BLaER1 treated with 17β-estradiol and CSF1 and Interleukin-3, amounts not matched to agents 10 nM and 100 nM (cell line): ENCODE data around the gene PAQR9.
A peak's percentile ranks its signal among the peaks of the same experiment; 100 is the strongest.

Experiments used
- H3K27ac ChIP-seq, 11 experiments: shearing (Covaris generic); formaldehyde crosslinking; 2 replicates each; pipeline ENCODE4 v1.8.1; 2022
- H3K27me3 ChIP-seq, 11 experiments: shearing (Covaris generic); formaldehyde crosslinking; 2 replicates each; pipeline ENCODE4 v1.8.1; 2022
- H3K36me3 ChIP-seq, 11 experiments: shearing (Covaris generic); formaldehyde crosslinking; 2 replicates each; pipeline ENCODE4 v1.8.1; 2022
- H3K4me1 ChIP-seq, 10 experiments: shearing (Covaris generic); formaldehyde crosslinking; 2 replicates each; pipeline ENCODE4 v1.8.1; 2022
- H3K4me2 ChIP-seq, 11 experiments: shearing (Covaris generic); formaldehyde crosslinking; 2 replicates each; pipeline ENCODE4 v1.8.1; 2022
- H3K4me3 ChIP-seq, 10 experiments: shearing (Covaris generic); formaldehyde crosslinking; 2 replicates each; pipeline ENCODE4 v1.8.1; 2022
- H3K9ac ChIP-seq, 11 experiments: shearing (Covaris generic); formaldehyde crosslinking; 2 replicates each; pipeline ENCODE4 v1.8.1; 2022
- H3K9me3 ChIP-seq, 11 experiments: shearing (Covaris generic); formaldehyde crosslinking; replicated peaks in 1 of 11; 2 replicates each; pipeline ENCODE4 v1.8.1; 2022
- H4K20me1 ChIP-seq, 11 experiments: shearing (Covaris generic); formaldehyde crosslinking; 2 replicates each; pipeline ENCODE4 v1.8.1; 2022
- Cebpa-rat ChIP-seq, 11 experiments: shearing (Covaris generic); IDR thresholded peaks; 2 replicates each; pipeline ENCODE4 v1.8.1; 2022

PAQR9 gene

GRCh38 chr3:142987707-142988106, 24.2 kb upstream of the PAQR9 start:
- peak overlapping the region in 1 of 11 experiments; percentile 27; a peak in 2 of 22 replicates for H3K9ac ChIP-seq
- no peaks in the 10 kb centered on the region for H4K20me1 ChIP-seq
- no peak for TF ChIP-seq Cebpa-rat (IDR thresholded peaks at IDR 0.05)
- peak overlapping the region in 2 of 11 experiments; percentile 29 to 39; a peak in 4 of 22 replicates for H3K4me2 ChIP-seq
- no peaks in the 10 kb centered on the region for H3K27me3 ChIP-seq
- H3K4me1 ChIP-seq: peaks cover 2 to 30% (median 8%) of the 10 kb centered on the region in 10 experiments; a peak in 18 of 20 replicates
- H3K36me3 ChIP-seq: no peaks in the 10 kb centered on the region
- H3K4me3 ChIP-seq: no peak overlapping the region
- H3K27ac ChIP-seq: peak overlapping the region in 2 of 11 experiments; percentile 13 to 37; a peak in 4 of 22 replicates
- peaks cover 0 to 9% (median 0%) of the 10 kb centered on the region in 11 experiments; a peak in 2 of 22 replicates for H3K9me3 ChIP-seq

GRCh38 chr3:142987080-142987700, 23.7 kb upstream of the PAQR9 start:
- Histone ChIP-seq H3K9me3 (peaks cover 0 to 9% (median 0%) of the 10 kb centered on the region in 11 experiments; a peak in 2 of 22 replicates), H3K4me3 (no peak overlapping the region), H3K36me3 (no peaks in the 10 kb centered on the region), H3K27me3 (no peaks in the 10 kb centered on the region), H3K9ac (no peak overlapping the region), H3K4me1 (peaks cover 7 to 30% (median 12%) of the 10 kb centered on the region in 10 experiments; a peak in 19 of 20 replicates), H4K20me1 (no peaks in the 10 kb centered on the region), H3K27ac (peak overlapping the region in 2 of 11 experiments; percentile 13 to 37; a peak in 2 of 22 replicates), H3K4me2 (peak overlapping the region in 2 of 11 experiments; percentile 29 to 39; a peak in 4 of 22 replicates)
- TF ChIP-seq Cebpa-rat (IDR thresholded peaks at IDR 0.05): no peak

- H3K4me3 ChIP-seq: no peak overlapping the region
- H3K9ac ChIP-seq: no peak overlapping the region
- H3K9me3 ChIP-seq: no peaks in the 10 kb centered on the region
- H3K27ac ChIP-seq: no peak overlapping the region
- no peaks in the 10 kb centered on the region for H4K20me1 ChIP-seq
- no peak for TF ChIP-seq Cebpa-rat (IDR thresholded peaks at IDR 0.05)
- H3K27me3 ChIP-seq: no peaks in the 10 kb centered on the region
- H3K4me2 ChIP-seq: no peak overlapping the region
- no peaks in the 10 kb centered on the region for H3K36me3 ChIP-seq
- peaks cover 21 to 37% (median 27%) of the 10 kb centered on the region in 10 experiments for H3K4me1 ChIP-seq
Measured at GRCh38 chr3:142984255-142984654, 20.8 kb upstream of the PAQR9 start.

- TF ChIP-seq Cebpa-rat (IDR thresholded peaks at IDR 0.05): no peak
- Histone ChIP-seq H3K4me3 (no peak overlapping the region), H3K4me2 (peak overlapping the region in 2 of 11 experiments; percentile 70 to 73; a peak in 2 of 22 replicates), H3K27me3 (no peaks in the 10 kb centered on the region), H3K36me3 (no peaks in the 10 kb centered on the region), H4K20me1 (no peaks in the 10 kb centered on the region), H3K9me3 (no peaks in the 10 kb centered on the region), H3K27ac (no peak overlapping the region), H3K4me1 (peaks cover 21 to 37% (median 27%) of the 10 kb centered on the region in 10 experiments), H3K9ac (no peak overlapping the region)
Measured at GRCh38 chr3:142983318-142983717, 19.8 kb upstream of the PAQR9 start.

- H3K27ac ChIP-seq: no peak overlapping the region
- H3K27me3 ChIP-seq: no peaks in the 10 kb centered on the region
- H4K20me1 ChIP-seq: no peaks in the 10 kb centered on the region
- H3K9ac ChIP-seq: no peak overlapping the region
- peaks cover 20 to 34% (median 25%) of the 10 kb centered on the region in 10 experiments for H3K4me1 ChIP-seq
- peak overlapping the region in 9 of 11 experiments; percentile 24 to 73 (median 52); a peak in 15 of 22 replicates for H3K4me2 ChIP-seq
- H3K36me3 ChIP-seq: no peaks in the 10 kb centered on the region
- no peak for TF ChIP-seq Cebpa-rat (IDR thresholded peaks at IDR 0.05)
- no peaks in the 10 kb centered on the region for H3K9me3 ChIP-seq
- no peak overlapping the region for H3K4me3 ChIP-seq
Measured at GRCh38 chr3:142982038-142982773, 18.7 kb upstream of the PAQR9 start.

- Histone ChIP-seq H3K36me3 (no peaks in the 10 kb centered on the region), H3K4me2 (peak overlapping the region; percentile 19 to 70 (median 52); a peak in 21 of 22 replicates), H3K27me3 (no peaks in the 10 kb centered on the region), H3K9ac (no peak overlapping the region), H3K27ac (no peak overlapping the region), H3K4me1 (peaks cover 22 to 34% (median 28%) of the 10 kb centered on the region in 10 experiments), H4K20me1 (no peaks in the 10 kb centered on the region), H3K9me3 (no peaks in the 10 kb centered on the region), H3K4me3 (no peak overlapping the region)
- no peak for TF ChIP-seq Cebpa-rat (IDR thresholded peaks at IDR 0.05)
Measured at GRCh38 chr3:142981108-142981507, 17.6 kb upstream of the PAQR9 start.

GRCh38 chr3:142977399-142977728, 13.9 kb upstream of the PAQR9 start:
- no peaks in the 10 kb centered on the region for H3K27me3 ChIP-seq
- no peak for TF ChIP-seq Cebpa-rat (IDR thresholded peaks at IDR 0.05)
- H3K9me3 ChIP-seq: no peaks in the 10 kb centered on the region
- no peak overlapping the region for H3K9ac ChIP-seq
- H3K4me3 ChIP-seq: no peak overlapping the region
- peaks cover 18 to 30% (median 21%) of the 10 kb centered on the region in 10 experiments for H3K4me1 ChIP-seq
- no peaks in the 10 kb centered on the region for H3K36me3 ChIP-seq
- peak overlapping the region in 1 of 11 experiments; percentile 46; a peak in 1 of 22 replicates for H3K4me2 ChIP-seq
- H3K27ac ChIP-seq: no peak overlapping the region
- H4K20me1 ChIP-seq: no peaks in the 10 kb centered on the region

- H3K9ac ChIP-seq: no peak overlapping the region
- no peaks in the 10 kb centered on the region for H3K9me3 ChIP-seq
- no peak overlapping the region for H3K4me3 ChIP-seq
- H3K27ac ChIP-seq: no peak overlapping the region
- H3K4me1 ChIP-seq: peaks cover 12 to 27% (median 16%) of the 10 kb centered on the region in 10 experiments; a peak in 19 of 20 replicates
- H4K20me1 ChIP-seq: no peaks in the 10 kb centered on the region
- H3K4me2 ChIP-seq: peak overlapping the region in 4 of 11 experiments; percentile 21 to 46 (median 36); a peak in 6 of 22 replicates
- no peaks in the 10 kb centered on the region for H3K27me3 ChIP-seq
- no peak for TF ChIP-seq Cebpa-rat (IDR thresholded peaks at IDR 0.05)
- no peaks in the 10 kb centered on the region for H3K36me3 ChIP-seq
Measured at GRCh38 chr3:142976621-142977398, 13.3 kb upstream of the PAQR9 start.
